Thoracic aorta (tissue), 2 donors: ENCODE data around the gene SLC17A9. TPM values are rescaled to one million over a fixed set of nuclear protein-coding genes. Genes with fewer than 3 reads are reported as not detected.

Experiments used
- ATAC-seq: fragments of 150-250 bp; one replicate; pipeline ENCODE4 v1.8.0; 2017; ENCODE audit warnings: low read depth; ENCODE audit not compliant: insufficient number of reproducible peaks, low FRiP score
- DNase-seq: peaks from one replicate; pipeline ENCODE4 v3.0.0-alpha.2; 2020; ENCODE audit warnings: low spot score
- H3K27ac ChIP-seq, 2 donors: fragments of 200-600 bp; sonication (generic); 1 replicate in 1 of 2; 2 replicates in 1 of 2; pipeline ENCODE4 v1.5.1; 2016; ENCODE audit warnings: mild to moderate bottlenecking in 2 of 2, moderate library complexity in 2 of 2
- H3K27me3 ChIP-seq: fragments of 200-600 bp; sonication (generic); replicated peaks from 2 replicates; pipeline ENCODE4 v1.6.0; 2016; ENCODE audit warnings: mild to moderate bottlenecking; ENCODE audit not compliant: insufficient read depth
- H3K36me3 ChIP-seq: fragments of 200-600 bp; sonication (generic); one replicate; pipeline ENCODE4 v1.5.1; 2016
- H3K4me1 ChIP-seq, 2 donors: fragments of 200-600 bp; sonication (generic); 1 replicate in 1 of 2; 2 replicates in 1 of 2; pipeline versions ENCODE4 v1.5.1 to v1.6.0; 2016; ENCODE audit warnings: low read depth in 2 of 2, mild to moderate bottlenecking in 1 of 2; ENCODE audit not compliant: control insufficient read depth in 1 of 2
- H3K4me3 ChIP-seq: fragments of 200-600 bp; sonication (generic); 2 replicates; pipeline ENCODE4 v1.5.1; 2016; ENCODE audit warnings: mild to moderate bottlenecking
- H3K9me3 ChIP-seq: fragments of 200-600 bp; sonication (generic); 2 replicates; pipeline ENCODE4 v1.5.1; 2016
- CTCF ChIP-seq: fragments of 200-600 bp; sonication (generic); IDR thresholded peaks from one replicate; pipeline ENCODE4 v1.5.1; 2019; ENCODE audit warnings: antibody characterized with exemption
- total RNA-seq, 2 donors: library from RNA; depleted of rRNA; stranded (reverse); fragments of >200 nt; gene quantifications; one replicate each; pipeline versions ENCODE4 v1.1.0 to v1.2.3, GENCODE V29; 2016

The SLC17A9 gene
- total RNA-seq, 2 donors from 2014 or later: 17.9 to 18.8 TPM

- Histone ChIP-seq H3K4me3 (no peak overlapping the region), H3K4me1 (no peaks in the 10 kb centered on the region), H3K36me3 (no peaks in the 10 kb centered on the region), H3K27ac (no peak overlapping the region), H3K9me3 (no peaks in the 10 kb centered on the region), H3K27me3 (peaks cover 9% of the 10 kb centered on the region)
- ATAC-seq (no peak), DNase-seq (no peak)
- TF ChIP-seq CTCF: no peak
These were observed 47.5 kb downstream of the SLC17A9 start for GRCh38 chr20:63000036-63000435.

- no peak for TF ChIP-seq CTCF
- Histone ChIP-seq H3K4me3 (no peak overlapping the region), H3K27ac (no peak overlapping the region), H3K36me3 (no peaks in the 10 kb centered on the region), H3K4me1 (peaks cover 0 to 2% of the 10 kb centered on the region in 2 donors), H3K27me3 (peaks cover 13% of the 10 kb centered on the region), H3K9me3 (no peaks in the 10 kb centered on the region)
- no peak for DNase-seq
- no peak for ATAC-seq
These were observed 48.4 kb downstream of the SLC17A9 start for GRCh38 chr20:63000958-63001357.

GRCh38 chr20:63002511-63002910 lies 50.0 kb downstream of the SLC17A9 start:
- no peak overlapping the region for H3K27ac ChIP-seq
- no peak for ATAC-seq
- H3K27me3 ChIP-seq: peaks cover 21% of the 10 kb centered on the region
- no peak for TF ChIP-seq CTCF
- H3K36me3 ChIP-seq: no peaks in the 10 kb centered on the region
- H3K4me1 ChIP-seq: peaks cover 6 to 16% of the 10 kb centered on the region in 2 donors
- no peaks in the 10 kb centered on the region for H3K9me3 ChIP-seq
- H3K4me3 ChIP-seq: no peak overlapping the region
- no peak for DNase-seq

- no peak for ATAC-seq
- TF ChIP-seq CTCF: no peak
- H3K4me3 ChIP-seq: no peak overlapping the region
- no peak overlapping the region for H3K27ac ChIP-seq
- DNase-seq: no peak
- peaks cover 26% of the 10 kb centered on the region for H3K27me3 ChIP-seq
- H3K9me3 ChIP-seq: no peaks in the 10 kb centered on the region
- no peaks in the 10 kb centered on the region for H3K36me3 ChIP-seq
- peaks cover 6 to 18% of the 10 kb centered on the region in 2 donors for H3K4me1 ChIP-seq
These were observed 51.0 kb downstream of the SLC17A9 start for GRCh38 chr20:63003546-63003945.

- DNase-seq (no peak), ATAC-seq (no peak)
- Histone ChIP-seq H3K36me3 (no peaks in the 10 kb centered on the region), H3K4me1 (peaks cover 9 to 26% of the 10 kb centered on the region in 2 donors), H3K27me3 (peaks cover 29% of the 10 kb centered on the region), H3K27ac (no peak overlapping the region), H3K9me3 (no peaks in the 10 kb centered on the region), H3K4me3 (no peak overlapping the region)
- no peak for TF ChIP-seq CTCF
These were observed 52.3 kb downstream of the SLC17A9 start for GRCh38 chr20:63004607-63005364.
